ENCODE measurements around the gene BFSP2.

DNA sequence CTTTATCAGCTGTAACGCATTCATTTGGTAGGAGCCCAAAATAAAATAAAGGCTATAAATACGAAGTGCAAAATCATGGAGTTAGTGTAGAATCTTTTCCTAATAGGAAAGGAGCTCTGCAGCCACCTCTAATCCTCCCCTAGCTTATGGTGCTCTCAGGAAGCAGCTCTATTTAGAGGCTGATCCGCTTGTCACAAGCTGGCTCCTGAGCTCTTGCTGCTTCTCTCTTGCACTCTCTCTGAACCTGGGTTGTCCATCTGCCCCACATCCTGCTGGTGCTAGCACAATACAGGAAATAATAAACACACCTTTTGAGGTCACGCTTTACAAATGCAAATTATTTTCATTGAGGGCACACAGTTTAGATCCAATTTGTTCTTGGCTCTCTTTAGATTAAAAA is 37.3 kb upstream of the BFSP2 start:
- TF ChIP-seq, protein P1, sequence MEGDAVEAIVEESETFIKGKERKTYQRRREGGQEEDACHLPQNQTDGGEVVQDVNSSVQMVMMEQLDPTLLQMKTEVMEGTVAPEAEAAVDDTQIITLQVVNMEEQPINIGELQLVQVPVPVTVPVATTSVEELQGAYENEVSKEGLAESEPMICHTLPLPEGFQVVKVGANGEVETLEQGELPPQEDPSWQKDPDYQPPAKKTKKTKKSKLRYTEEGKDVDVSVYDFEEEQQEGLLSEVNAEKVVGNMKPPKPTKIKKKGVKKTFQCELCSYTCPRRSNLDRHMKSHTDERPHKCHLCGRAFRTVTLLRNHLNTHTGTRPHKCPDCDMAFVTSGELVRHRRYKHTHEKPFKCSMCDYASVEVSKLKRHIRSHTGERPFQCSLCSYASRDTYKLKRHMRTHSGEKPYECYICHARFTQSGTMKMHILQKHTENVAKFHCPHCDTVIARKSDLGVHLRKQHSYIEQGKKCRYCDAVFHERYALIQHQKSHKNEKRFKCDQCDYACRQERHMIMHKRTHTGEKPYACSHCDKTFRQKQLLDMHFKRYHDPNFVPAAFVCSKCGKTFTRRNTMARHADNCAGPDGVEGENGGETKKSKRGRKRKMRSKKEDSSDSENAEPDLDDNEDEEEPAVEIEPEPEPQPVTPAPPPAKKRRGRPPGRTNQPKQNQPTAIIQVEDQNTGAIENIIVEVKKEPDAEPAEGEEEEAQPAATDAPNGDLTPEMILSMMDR (IDR thresholded peaks at IDR 0.05), result no peak
- TF ChIP-seq POLR2A (IDR thresholded peaks at IDR 0.05) (no peak), POLR2AphosphoS5 (IDR thresholded peaks at IDR 0.05) (no peak)
